K562 (cell line): ENCODE results near the gene SELENOI. TPM values are rescaled to one million over a fixed set of nuclear protein-coding genes. Genes with fewer than 3 reads are reported as not detected.

Experiments
- DPF2 ChIP-seq: fragments of 450-650 bp; IDR thresholded peaks from 2 replicates; pipeline ENCODE4 v1.6.1; 2016
- MCM3 ChIP-seq: fragments of 450-650 bp; IDR thresholded peaks from 2 replicates; pipeline ENCODE4 v1.6.1; 2016
- TAF15 ChIP-seq: fragments of 200-400 bp; formaldehyde crosslinking; IDR thresholded peaks from 2 replicates; pipeline ENCODE4 v1.6.1; 2017; ENCODE audit warnings: mild to moderate bottlenecking, low read depth, low read length, moderate library complexity
- ZNF134 ChIP-seq: fragments of 250-450 bp; sonication (Bioruptor Pico); conservative IDR thresholded peaks from 2 replicates; pipeline ENCODE4 v1.4.0; 2020
- ZNF184 ChIP-seq: sonication (generic); formaldehyde crosslinking; IDR thresholded peaks from 2 replicates; pipeline ENCODE4 v1.5.0; 2020; ENCODE audit warnings: missing genetic modification reagents
- polyA plus RNA-seq, 8 experiments: library from polyadenylated mRNA; depleted of rRNA in 4 of 8; stranded (reverse) in 5 of 8; unstranded in 3 of 8; fragments of >200 nt; fragmentation: Nextera tagmentation in 2 of 8; fragmentation: Illumina TruSeq in 1 of 8; extraction: Ambion mirVana in 2 of 8; extraction: Trizol in 1 of 8; gene quantifications; 2 replicates each; pipeline versions ENCODE4 v1.2.1 to v1.2.3, GENCODE V29; 2011 to 2014; ENCODE audit warnings: inconsistent platforms in 1 of 8, missing spikeins in 1 of 8
- total RNA-seq, 7 experiments: library from RNA; depleted of rRNA in 6 of 7; stranded (reverse); fragments of >200 nt in 6 of 7; fragmentation: Illumina TruSeq in 2 of 7; extraction: Trizol in 2 of 7; gene quantifications; 2 replicates each; pipeline versions ENCODE4 v1.2.1 to v1.2.3, GENCODE V29; 2011 to 2021; ENCODE audit warnings: low replicate concordance in 1 of 7
- TF ChIP-seq, protein P1 (sequence below): fragments of 200-600 bp; sonication (generic); IDR thresholded peaks from one replicate; pipeline ENCODE4 v1.6.1; 2012; ENCODE audit warnings: mild to moderate bottlenecking, low read depth, low read length, inconsistent platforms

The SELENOI gene
- total and polyA plus RNA-seq, 9 of the 15 experiments (the other 6 are each of a cell fraction or from before 2014, with no cell fraction given), result 9.6 to 46.9 (median 24.4) TPM

DNA sequence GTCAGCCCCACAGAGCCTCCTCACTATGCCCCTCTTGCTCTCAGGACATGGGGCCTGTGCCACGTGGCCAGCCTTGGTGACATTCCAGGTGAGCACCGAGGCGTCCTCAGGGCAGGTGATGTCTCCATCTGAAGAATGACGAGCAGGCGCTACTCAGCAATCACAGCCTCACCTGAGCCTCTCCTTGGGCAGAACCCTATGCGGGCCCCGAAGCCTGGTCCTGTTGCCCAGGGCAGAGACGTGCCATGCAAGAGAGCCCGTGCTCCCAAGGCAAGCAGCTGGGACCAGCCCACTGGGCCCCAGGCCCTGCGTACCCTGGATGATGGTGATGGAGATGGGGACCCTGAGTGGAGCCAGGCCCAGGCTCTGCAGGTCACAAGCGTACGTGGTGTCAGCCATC is 32.5 kb upstream of the SELENOI start (continued):
- TF ChIP-seq TAF15, result no peak
- no peak for TF ChIP-seq DPF2
- TF ChIP-seq ZNF134 (CRISPR knock-in tag), result no peak
- TF ChIP-seq, protein P1, sequence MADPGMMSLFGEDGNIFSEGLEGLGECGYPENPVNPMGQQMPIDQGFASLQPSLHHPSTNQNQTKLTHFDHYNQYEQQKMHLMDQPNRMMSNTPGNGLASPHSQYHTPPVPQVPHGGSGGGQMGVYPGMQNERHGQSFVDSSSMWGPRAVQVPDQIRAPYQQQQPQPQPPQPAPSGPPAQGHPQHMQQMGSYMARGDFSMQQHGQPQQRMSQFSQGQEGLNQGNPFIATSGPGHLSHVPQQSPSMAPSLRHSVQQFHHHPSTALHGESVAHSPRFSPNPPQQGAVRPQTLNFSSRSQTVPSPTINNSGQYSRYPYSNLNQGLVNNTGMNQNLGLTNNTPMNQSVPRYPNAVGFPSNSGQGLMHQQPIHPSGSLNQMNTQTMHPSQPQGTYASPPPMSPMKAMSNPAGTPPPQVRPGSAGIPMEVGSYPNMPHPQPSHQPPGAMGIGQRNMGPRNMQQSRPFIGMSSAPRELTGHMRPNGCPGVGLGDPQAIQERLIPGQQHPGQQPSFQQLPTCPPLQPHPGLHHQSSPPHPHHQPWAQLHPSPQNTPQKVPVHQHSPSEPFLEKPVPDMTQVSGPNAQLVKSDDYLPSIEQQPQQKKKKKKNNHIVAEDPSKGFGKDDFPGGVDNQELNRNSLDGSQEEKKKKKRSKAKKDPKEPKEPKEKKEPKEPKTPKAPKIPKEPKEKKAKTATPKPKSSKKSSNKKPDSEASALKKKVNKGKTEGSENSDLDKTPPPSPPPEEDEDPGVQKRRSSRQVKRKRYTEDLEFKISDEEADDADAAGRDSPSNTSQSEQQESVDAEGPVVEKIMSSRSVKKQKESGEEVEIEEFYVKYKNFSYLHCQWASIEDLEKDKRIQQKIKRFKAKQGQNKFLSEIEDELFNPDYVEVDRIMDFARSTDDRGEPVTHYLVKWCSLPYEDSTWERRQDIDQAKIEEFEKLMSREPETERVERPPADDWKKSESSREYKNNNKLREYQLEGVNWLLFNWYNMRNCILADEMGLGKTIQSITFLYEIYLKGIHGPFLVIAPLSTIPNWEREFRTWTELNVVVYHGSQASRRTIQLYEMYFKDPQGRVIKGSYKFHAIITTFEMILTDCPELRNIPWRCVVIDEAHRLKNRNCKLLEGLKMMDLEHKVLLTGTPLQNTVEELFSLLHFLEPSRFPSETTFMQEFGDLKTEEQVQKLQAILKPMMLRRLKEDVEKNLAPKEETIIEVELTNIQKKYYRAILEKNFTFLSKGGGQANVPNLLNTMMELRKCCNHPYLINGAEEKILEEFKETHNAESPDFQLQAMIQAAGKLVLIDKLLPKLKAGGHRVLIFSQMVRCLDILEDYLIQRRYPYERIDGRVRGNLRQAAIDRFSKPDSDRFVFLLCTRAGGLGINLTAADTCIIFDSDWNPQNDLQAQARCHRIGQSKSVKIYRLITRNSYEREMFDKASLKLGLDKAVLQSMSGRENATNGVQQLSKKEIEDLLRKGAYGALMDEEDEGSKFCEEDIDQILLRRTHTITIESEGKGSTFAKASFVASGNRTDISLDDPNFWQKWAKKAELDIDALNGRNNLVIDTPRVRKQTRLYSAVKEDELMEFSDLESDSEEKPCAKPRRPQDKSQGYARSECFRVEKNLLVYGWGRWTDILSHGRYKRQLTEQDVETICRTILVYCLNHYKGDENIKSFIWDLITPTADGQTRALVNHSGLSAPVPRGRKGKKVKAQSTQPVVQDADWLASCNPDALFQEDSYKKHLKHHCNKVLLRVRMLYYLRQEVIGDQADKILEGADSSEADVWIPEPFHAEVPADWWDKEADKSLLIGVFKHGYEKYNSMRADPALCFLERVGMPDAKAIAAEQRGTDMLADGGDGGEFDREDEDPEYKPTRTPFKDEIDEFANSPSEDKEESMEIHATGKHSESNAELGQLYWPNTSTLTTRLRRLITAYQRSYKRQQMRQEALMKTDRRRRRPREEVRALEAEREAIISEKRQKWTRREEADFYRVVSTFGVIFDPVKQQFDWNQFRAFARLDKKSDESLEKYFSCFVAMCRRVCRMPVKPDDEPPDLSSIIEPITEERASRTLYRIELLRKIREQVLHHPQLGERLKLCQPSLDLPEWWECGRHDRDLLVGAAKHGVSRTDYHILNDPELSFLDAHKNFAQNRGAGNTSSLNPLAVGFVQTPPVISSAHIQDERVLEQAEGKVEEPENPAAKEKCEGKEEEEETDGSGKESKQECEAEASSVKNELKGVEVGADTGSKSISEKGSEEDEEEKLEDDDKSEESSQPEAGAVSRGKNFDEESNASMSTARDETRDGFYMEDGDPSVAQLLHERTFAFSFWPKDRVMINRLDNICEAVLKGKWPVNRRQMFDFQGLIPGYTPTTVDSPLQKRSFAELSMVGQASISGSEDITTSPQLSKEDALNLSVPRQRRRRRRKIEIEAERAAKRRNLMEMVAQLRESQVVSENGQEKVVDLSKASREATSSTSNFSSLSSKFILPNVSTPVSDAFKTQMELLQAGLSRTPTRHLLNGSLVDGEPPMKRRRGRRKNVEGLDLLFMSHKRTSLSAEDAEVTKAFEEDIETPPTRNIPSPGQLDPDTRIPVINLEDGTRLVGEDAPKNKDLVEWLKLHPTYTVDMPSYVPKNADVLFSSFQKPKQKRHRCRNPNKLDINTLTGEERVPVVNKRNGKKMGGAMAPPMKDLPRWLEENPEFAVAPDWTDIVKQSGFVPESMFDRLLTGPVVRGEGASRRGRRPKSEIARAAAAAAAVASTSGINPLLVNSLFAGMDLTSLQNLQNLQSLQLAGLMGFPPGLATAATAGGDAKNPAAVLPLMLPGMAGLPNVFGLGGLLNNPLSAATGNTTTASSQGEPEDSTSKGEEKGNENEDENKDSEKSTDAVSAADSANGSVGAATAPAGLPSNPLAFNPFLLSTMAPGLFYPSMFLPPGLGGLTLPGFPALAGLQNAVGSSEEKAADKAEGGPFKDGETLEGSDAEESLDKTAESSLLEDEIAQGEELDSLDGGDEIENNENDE, result no peak
- no peak for TF ChIP-seq ZNF184 (CRISPR knock-in tag)
- TF ChIP-seq MCM3, result no peak
